Suprapubic skin (tissue), 3 donors: ENCODE measurements around the gene FAM217A.

Experiments
- CTCF ChIP-seq, 2 donors: fragments of 200-600 bp in 1 of 2; fragments of 450-650 bp in 1 of 2; sonication (generic) in 1 of 2; IDR thresholded peaks; one replicate each; pipeline ENCODE4 v1.5.1; 2016 to 2019; ENCODE audit warnings: antibody characterized with exemption in 2 of 2, mild to moderate bottlenecking in 1 of 2, moderate library complexity in 1 of 2
- POLR2AphosphoS5 ChIP-seq, 3 donors: sonication (generic); formaldehyde crosslinking; IDR thresholded peaks; one replicate each; pipeline ENCODE4 v1.6.1; 2017; ENCODE audit warnings: antibody characterized with exemption in 3 of 3

- TF ChIP-seq CTCF (IDR thresholded peaks at IDR 0.05) (no peak), POLR2AphosphoS5 (IDR thresholded peaks at IDR 0.05) (no peak)
Measured at GRCh38 chr6:4023240-4023639, 55.7 kb downstream of the FAM217A start.
